Left kidney (tissue), 2 donors: ENCODE results near the gene KIRREL2. TPM values are rescaled to one million over a fixed set of nuclear protein-coding genes. Genes with fewer than 3 reads are reported as not detected.
"Not testable (repeated sequence)": the region's sequence is repeated elsewhere in the genome, so short reads cannot be mapped to it uniquely, and the experiment has no call there.

ENCODE experiments used
- DNase-seq: peaks from one replicate; pipeline ENCODE4 v3.0.0-alpha.2; 2013
- polyA plus RNA-seq: library from polyadenylated mRNA; unstranded; fragments of 120-200 nt; gene quantifications from one replicate; pipeline ENCODE4 v1.2.1, GENCODE V29; 2013; ENCODE audit not compliant: insufficient read length

Gene KIRREL2
- polyA plus RNA-seq, 1 donor, result 9.0 TPM

DNA sequence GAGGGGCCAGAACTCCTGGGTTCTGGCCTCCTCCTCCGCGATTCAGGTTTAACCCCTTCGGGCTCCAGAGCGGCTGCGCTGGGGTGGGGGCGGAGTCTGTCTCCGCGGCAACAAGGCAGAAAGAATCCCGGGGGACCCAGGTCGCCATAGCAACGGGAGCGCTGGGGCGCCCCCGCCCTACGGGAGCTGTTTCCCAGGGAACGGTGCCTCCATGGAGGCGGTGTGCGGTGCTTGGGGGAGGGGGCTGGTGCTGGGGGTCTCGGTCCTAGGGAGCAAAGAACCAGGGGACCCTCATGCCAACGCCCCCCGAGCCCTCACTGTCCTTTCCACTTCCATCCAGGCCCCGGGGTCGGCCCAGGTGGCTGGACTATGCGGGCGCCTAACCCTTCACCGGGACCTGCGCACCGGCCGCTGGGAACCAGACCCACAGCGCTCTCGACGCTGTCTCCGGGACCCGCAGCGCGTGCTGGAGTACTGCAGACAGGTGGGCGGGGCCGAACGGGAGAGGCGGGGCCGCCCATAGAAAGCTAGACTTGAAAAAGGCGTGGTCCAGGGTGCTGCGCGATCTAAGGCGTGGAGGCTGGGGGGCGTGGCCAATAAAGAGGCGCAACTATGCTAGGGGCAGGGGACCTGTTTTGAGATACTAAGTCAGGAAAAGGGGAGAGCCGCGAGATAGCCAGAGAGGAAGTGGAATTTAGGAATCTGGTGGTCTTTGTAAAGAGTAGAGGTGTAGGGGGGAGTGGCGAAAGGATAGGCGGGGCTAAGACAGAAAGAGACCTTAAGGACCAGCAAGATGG, 12.8 kb downstream of the KIRREL2 start:
- no peak for DNase-seq

DNA sequence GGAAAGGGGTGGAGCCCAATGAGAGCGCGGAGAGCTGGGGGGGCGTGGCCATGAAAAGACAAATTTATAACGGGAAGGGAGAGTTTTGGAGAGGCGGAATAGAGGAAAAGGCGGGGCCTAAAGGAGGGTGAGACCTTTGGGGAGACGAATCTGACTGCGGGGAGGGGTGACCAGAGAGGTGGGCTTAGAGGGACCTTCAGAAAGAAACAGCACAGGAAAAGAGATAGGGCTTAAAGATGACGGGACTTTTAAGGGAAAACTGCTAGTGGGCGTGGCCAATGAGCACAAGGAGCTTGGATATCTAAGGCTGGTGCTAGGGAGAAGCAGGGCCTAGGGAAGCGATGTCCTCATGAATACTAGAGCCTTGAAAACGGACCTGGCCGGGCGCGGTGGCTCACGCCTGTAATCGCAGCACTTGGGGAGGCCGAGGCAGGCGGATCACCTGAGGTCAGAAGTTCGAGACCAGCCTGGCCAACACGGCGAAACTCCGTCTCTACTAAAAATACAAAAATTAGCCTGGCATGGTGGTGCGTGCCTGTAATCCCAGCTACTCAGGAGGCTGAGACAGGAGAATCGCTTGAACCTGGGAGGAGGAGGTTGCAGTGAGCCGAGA, 13.5 kb downstream of the KIRREL2 start:
- DNase-seq, result not testable (repeated sequence)

DNA sequence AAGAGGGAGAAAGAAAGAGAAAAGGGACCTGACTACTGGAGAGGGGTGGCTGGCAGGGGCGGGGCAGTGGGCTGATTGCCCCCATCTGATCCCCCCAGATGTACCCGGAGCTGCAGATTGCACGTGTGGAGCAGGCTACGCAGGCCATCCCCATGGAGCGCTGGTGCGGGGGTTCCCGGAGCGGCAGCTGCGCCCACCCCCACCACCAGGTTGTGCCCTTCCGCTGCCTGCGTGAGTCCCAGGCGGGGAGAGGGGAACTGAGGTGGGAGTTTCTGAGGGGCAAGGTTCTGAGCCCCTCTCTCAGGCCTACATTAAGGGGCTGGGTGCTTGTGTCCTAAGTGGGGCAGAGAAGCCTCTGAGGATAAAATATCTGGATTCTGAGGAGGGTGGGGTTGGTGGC, 14.1 kb downstream of the KIRREL2 start:
- no peak for DNase-seq

DNA sequence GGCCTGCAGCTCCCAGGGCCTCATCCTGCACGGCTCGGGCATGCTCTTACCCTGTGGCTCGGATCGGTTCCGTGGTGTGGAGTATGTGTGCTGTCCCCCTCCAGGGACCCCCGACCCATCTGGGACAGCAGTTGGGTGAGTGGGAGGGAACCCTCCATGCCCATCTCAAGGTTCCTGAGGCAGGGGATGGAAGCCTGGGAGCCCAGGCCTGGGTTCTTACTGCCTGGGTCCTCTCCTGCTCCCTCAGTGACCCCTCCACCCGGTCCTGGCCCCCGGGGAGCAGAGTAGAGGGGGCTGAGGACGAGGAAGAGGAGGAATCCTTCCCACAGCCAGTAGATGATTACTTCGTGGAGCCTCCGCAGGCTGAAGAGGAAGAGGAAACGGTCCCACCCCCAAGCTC, 14.9 kb downstream of the KIRREL2 start:
- DNase-seq, result no peak

DNA sequence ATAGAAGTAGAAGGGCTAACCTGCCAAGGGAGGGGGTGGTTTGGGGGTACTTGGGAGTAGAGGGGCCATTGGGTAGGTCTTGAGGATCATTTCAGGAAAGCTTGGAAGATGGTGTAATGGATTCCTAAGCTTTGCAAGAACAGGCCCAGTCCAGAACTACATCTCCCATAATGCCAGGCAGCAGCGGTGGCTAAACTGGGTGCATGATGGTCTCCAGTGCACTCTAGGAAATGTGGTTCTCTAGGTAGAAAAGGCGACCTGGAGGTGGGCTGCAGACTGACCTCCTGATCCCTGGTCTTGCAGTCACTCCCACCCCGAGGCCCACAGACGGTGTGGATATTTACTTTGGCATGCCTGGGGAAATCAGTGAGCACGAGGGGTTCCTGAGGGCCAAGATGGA, 15.5 kb downstream of the KIRREL2 start:
- DNase-seq, result no peak

DNA sequence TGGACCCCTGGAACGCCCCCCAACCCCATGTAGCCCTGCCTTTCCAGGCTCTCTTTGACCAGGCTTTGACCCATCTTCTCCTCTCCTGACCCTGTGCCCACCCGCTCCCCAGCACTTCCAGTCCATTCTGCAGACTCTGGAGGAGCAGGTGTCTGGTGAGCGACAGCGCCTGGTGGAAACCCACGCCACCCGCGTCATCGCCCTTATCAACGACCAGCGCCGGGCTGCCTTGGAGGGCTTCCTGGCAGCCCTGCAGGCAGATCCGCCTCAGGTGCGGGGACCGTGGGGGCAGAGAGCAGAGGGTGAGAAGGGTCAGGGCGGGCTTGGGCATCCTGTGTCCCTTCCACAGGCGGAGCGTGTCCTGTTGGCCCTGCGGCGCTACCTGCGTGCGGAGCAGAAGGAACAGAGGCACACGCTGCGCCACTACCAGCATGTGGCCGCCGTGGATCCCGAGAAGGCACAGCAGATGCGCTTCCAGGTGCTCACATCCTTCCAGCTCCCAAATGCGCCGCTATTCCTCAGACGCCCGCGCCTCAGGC, 17.8 kb downstream of the KIRREL2 start:
- DNase-seq, result no peak

DNA sequence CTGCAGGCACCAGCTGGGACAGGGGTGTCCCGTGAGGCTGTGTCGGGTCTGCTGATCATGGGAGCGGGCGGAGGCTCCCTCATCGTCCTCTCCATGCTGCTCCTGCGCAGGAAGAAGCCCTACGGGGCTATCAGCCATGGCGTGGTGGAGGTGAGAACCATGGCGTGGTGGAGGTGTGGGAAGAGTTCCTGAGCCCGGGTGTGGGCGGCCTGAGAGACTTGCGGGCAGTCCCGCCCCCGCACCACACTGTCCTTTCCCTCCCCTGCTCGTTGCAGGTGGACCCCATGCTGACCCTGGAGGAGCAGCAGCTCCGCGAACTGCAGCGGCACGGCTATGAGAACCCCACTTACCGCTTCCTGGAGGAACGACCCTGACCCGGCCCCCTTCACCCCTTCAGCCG, 22.4 kb downstream of the KIRREL2 start:
- no peak for DNase-seq

DNA sequence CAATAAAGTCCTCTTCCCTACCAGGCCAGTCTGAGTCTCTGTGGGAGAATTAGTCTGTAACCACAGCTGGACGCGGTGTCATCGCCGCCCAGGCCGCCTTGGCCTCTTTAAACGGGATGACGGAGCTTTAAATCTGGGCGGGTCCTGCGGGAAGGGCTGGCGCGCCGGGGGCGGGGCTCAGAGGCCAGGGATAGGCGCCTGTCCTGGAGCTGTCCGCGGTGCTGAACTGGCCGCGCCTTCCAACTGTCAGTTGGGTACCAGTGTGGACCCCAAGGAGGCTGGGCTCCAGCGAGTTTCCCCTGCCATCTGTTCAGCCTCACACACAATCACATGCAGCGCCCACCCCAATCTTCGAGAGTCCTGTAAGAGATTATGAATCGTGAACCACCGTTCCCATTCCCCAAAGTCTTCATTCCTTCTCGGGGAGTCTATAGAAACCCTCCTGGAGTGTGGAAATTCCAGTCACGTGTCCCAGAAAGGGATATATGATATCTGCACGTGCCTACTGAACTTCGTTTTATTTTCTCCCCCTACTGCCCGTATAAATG, 23.1 kb downstream of the KIRREL2 start:
- DNase-seq, result peak; percentile 87

DNA sequence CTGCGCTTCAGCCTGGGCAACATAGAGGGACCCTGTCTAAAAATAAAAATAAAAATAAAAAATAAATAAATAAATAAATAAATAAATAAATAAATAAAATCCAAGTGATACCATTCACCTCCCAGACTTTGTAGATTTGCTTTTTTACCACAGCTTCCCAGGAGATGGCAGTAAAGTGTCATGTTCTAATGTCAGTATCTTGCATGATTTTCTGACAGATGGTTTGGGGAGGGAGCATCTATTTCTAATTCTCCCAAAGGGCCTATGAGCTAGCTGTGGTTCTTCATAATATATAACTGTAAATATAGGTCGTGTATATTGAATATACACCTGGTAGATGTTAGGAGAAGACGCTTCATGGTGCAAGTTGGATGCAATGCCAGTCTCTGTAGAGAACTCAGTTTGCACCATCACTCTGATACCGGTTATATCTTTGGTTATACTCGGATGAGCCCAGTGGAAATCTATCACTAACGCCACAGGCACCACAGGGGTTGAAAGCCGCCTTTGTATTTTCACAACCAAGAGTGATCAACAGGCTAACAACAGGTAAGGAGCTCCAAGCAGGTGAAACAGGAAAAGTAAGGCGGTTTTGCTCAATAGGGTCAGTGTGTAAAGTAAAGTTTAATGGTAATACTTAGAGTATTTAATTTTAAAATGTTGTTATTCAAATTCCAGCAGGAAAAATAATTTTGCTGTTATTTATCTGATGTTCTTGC, 25.6 kb downstream of the KIRREL2 start:
- DNase-seq, result no peak

DNA sequence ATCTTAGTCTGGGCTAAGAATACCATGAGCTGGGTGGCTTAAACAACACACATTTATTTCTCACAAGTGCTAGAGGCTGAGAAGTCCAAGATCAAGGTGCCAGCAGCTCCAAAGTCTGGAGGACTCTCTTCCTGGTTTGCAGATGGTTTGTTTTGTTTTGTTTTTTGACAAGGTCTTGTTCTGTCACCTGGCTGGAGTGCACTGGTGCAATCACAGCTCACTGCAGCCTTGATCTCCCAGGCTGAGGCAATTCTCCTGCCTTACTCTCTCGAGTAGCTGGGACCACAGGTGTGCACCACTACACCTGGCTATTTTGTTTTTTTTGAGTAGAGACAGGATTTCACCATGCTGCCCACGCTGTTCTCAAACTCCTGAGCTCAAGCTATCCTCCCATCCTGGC, 27.2 kb downstream of the KIRREL2 start:
- DNase-seq, result no peak

DNA sequence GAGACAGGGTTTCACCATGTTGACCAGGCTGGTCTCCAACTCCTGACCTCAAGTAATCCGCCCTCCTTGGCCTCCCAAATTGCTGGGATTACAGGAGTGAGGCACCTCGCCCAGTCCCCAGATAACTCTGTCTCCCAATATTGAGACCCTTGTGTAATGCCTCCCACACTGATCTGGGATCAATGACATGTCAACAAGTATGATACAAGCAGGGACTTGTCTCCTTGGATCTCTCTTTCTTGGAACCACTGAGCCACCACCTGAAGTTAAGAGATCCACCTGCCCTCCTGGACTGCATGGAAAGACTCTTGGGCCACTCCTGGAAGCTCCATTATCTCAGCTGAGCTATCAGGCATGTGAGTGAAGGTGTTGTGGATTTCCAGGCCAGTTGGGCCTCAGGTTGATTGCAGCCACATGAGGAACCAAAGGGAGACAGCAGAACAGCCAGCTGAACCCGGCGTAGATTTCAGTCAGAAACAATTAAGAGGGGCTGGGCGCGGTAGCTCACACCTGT, 28.6 kb downstream of the KIRREL2 start:
- no peak for DNase-seq

DNA sequence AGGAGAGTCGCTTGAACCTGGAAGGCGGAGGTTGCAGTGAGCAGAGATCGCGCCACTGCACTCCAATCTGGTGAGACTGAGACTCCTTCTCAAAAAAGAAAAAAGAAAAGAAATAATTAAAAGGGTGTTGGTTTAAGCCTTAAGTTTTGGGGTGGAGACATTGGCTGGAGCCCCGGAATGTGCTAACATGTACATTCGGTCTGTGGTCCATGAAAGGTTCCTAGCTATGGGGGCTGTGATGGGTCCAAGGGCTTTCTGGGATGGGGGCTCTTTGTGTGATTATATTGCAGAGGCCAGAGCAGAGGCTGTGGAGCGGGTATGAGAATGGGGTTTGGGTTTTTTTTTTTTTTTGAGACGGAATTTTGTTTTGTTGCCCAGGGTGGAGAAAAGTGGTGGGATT, 29.2 kb downstream of the KIRREL2 start:
- DNase-seq, result no peak

DNA sequence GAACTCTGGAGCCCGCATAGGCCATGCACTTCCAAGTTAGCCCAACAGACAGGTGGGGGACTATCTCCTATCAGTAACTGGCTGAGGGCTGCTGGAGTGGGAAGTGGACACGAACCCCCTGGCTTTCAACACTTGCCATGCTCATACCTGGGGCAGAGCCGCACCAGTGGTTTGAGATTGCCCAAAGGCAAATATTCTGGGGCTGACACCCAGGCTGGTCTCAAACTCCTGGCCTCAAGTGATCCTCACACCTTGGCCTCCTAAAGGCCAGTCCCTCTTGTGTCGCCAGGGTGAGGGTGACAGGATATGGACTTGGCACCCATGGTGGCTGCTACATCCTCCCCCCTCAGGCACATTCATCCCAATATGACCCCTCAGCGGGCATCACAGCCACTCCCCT, 30.5 kb downstream of the KIRREL2 start:
- no peak for DNase-seq

DNA sequence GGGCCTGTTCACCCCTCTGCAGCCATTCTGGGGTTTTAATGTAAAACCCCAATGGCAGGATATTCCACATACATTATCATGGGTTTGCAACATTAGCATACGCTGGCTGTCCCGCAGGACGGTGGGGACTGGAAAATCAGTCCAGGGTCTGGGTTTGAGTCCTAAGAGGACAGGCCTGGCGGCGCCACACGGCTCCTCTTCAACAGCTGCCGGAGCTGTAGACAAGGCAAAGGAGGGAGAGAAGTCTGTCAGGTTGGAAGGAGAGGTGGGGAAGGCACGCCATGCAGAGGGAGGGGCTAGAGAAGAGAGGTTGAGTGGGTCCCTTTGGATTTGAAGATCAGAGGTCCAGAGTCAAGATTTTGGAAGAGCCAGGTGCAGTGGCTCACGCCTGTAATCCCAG, 31.7 kb downstream of the KIRREL2 start:
- DNase-seq, result no peak

DNA sequence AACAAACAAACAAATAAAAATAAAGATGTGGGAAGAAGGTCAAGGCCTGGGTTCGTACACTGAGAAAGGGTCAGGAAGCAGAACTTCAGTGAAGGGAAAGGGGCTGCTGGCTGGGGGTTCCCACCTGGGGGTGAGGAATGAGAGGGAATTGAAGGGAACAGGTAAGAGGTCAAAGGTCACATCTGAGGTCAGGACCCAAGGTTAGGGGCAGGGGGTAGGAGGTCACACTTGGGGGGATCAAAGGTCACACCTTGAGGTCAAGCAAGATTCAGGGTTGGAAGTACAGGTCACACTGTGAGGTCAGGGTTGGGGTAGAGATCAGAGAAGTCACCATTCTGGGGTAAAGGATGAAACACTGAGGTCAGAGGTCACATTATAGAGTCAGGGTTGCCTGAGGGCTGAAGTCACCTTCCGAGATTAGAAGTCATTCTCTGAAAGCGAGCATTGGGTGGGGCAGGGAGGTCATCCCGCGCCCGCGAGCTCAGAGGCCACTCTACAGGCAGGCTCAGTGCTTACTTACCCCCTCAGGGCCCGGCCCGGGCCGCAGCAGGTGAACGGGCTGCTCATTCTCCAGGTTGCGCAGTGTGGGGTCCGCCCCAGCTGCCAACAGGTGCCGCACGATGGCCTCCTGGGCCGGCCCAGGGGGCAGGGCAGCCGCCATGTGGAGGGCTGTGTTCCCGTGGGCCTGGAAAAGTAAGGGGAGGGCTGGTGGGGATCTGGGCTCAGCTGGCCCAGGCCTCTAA, 32.8 kb downstream of the KIRREL2 start:
- no peak for DNase-seq

DNA sequence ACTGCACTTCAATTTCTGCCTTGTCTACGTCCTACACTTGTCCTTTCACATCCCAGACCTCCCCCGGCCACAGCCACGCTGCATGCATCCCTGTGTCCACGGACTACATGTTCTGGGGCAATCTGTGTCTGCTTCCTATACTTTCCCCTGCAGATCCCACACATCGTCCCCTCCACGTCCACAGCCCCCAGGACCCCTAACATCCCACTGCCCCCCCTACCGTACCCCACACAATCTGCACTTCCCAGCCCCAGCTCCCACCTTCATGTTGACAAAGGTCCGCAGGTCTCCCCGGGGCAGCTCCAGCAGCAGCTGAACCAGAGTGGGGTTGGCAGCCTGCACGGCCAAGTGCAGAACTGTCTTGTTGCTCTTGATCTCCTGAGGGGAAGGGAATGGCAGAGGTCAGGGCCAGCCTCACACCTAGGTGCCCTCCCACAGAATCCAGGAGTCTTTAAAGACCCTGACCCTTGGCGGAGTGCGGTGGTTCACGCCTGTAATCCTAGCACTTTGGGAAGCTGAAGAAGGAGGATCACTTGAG, 33.5 kb downstream of the KIRREL2 start:
- no peak for DNase-seq

DNA sequence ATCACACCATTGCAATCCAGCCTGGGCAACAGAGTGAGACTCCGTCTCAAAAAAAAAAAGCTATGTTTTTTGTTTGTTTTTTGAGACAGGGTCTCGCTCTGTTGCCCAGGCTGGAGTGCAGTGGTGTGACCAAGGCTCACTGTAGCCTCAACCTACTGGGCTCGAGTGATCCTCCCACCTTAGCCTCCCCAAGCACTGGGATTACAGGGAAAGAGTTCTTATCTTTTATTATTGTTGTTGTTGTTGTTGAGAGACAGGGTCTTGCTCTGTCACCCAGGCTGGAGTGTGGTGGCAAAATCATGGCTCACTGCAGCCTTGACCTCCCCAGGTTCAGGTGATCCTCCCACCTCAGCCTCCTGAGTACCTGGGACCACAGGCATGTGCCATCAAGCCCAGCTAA, 35.1 kb downstream of the KIRREL2 start:
- DNase-seq, result not testable (repeated sequence)

DNA sequence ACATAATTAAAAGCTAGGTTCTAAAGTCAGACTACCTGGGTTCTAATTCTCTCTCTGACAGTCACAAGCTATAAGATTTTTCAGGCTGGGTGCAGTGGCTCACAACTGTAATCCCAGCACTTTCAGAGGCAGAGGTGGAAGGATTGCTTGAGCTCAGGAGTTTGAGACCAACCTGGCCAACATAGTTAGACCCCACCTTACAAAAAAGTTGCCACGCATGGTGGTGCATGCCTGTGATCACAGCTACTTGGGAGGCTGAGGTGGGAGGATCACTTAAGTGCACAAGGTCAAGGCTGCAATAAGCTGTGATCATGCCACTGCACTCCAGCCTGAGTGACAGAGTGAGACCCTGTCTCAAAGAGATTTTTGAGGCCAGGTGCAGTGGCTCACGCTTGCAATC, 37.6 kb downstream of the KIRREL2 start:
- no peak for DNase-seq

DNA sequence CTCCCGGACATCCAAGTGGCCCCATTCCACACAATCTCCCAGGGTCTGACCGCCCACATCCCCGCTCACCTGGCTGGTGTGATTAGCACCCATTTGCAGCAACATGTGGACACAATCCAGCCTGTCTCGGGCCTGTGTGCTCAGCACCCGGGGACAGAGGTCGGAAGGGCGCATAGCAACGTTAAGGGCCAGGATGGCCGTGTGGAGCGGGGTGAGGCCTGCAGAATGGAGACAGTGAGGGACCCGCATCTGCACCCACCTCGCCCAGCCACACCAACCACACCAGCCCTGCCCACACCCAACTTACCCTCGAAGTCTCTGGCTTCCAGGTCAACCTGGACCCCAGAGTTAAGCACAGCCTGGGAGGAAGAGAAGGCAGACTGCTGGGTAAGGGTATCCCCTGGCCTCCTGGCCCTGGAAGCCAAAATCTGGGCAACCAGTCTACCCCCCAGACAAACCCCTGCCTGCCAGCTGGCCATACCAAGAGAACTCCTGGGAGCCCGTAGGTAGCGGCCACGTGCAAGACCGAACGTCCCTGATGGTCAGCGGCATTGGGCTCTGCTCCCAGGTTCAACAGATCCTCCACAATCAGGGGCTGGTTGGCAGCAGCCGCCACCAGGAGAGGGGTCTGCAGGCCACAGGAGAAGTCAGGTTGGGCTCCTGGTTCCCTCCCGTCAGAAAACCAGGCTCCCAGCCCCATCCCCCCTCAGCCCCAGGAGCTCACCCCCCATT, 39.4 kb downstream of the KIRREL2 start:
- no peak for DNase-seq

DNA sequence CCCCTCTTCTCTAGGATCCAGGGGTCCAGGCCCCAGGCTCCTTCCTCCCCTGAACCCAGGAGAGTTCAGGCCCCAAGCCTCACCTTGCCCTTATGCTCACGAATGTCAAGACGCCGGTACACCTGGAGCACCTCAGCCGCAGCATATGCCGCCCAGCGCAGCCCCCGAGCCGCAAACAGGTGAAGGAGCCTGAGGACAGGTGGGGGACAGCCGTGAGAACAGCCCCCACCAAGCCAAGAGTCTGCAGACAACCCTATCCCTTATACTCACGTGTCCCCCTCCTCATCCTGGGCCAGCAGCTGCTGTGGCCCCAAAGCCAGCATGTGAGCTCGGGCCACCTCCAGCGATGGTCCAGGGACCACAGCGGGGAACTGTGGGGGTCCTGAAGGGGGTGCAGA, 39.9 kb downstream of the KIRREL2 start:
- no peak for DNase-seq
